Measurements from ENCODE around the gene GRIA1. TPM values are rescaled to one million over a fixed set of nuclear protein-coding genes. Genes with fewer than 3 reads are reported as not detected.
A peak's percentile ranks its signal among the peaks of the same experiment; 100 is the strongest.

Gene GRIA1
- total and polyA plus RNA-seq, 2 of the 13 experiments (the other 11 are each of a cell fraction or from before 2014, with no cell fraction given) = not detected

DNA sequence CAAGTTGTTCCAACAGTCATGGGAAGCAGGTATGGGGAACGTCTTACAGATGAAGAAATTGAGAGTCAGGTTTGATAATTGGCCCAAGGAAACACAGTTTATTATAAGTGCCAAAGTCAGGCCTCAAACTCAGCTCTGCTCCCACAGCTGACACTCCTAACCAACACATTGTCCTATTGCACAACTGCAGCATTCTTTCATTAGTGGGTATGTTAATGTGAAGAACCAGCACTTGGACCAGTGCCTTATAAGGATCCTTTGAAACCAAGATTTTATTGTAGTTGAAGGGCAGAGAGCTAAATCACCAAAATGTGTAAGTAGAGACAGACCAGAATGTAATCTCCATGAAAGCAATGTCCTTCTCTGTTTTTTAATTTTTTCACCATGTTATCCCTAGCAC lies 56.1 kb downstream of the GRIA1 start:
- CTCF ChIA-PET (ENCODE audit: low intra/inter-chr PET ratio, low total read pairs) = no interaction called here
- Histone ChIP-seq H2AFZ (ENCODE audit: low read length) (no peak overlapping the region), H4K20me1 (ENCODE audit: insufficient read depth, low read length) (no peaks in the 10 kb centered on the region), H3K9me3 (ENCODE audit: low read length) (no peaks in the 10 kb centered on the region), H3K9ac (ENCODE audit: insufficient read depth, low read depth, low read length) (no peak overlapping the region), H3K79me2 (ENCODE audit: insufficient read depth, low read length) (no peaks in the 10 kb centered on the region), H3K27ac (ENCODE audit: extremely low read length, insufficient read depth, low read length) (no peak overlapping the region), H3K4me3 (replicated peaks in 1 of 3; ENCODE audit: insufficient read depth in 1 of 3, low read depth in 2 of 3, low read length in 3 of 3) (no peak overlapping the region), H3K27me3 (ENCODE audit: control insufficient read depth in 1 of 2, insufficient read depth in 2 of 2, low read length in 2 of 2) (no peaks in the 10 kb centered on the region), H3K4me1 (ENCODE audit: insufficient read depth, low read length) (no peaks in the 10 kb centered on the region), H3K4me2 (ENCODE audit: low read depth, low read length) (no peak overlapping the region), H3K36me3 (replicated peaks in 1 of 2; ENCODE audit: control insufficient read depth in 1 of 2, insufficient read depth in 2 of 2, low read length in 2 of 2) (no peaks in the 10 kb centered on the region)
- in situ Hi-C loops (cut with HindIII; ENCODE audit: extremely low pct_ligation_motif_present, low pct_unique_long_range_greater_than_20kb) (no loop called here), intact Hi-C loops (cut with micrococcal nuclease; ENCODE audit: unreplicated experiment) (no loop called here)
- BruUV-seq (replicated peaks) = no TSS peak
- POLR2A ChIA-PET = no interaction called here
- ATAC-seq = no peak
- TF ChIP-seq ZNF616 (CRISPR knock-in tag; IDR thresholded peaks at IDR 0.05; ENCODE audit: low read depth) = no peak
- no peak for TF ChIP-seq RNF2 (conservative IDR thresholded peaks at IDR 0.05; ENCODE audit: low read depth)
- TF ChIP-seq AGO1 (IDR thresholded peaks at IDR 0.05; ENCODE audit: low read depth, low read length, poor library complexity, severe bottlenecking) = no peak
- TF ChIP-seq CEBPB (IDR thresholded peaks at IDR 0.05; ENCODE audit: borderline replicate concordance, low read depth, low read length) = 0 out of 2 replicates have a peak, but pooled peaks have one; percentile 33
- TF ChIP-seq, protein P1, sequence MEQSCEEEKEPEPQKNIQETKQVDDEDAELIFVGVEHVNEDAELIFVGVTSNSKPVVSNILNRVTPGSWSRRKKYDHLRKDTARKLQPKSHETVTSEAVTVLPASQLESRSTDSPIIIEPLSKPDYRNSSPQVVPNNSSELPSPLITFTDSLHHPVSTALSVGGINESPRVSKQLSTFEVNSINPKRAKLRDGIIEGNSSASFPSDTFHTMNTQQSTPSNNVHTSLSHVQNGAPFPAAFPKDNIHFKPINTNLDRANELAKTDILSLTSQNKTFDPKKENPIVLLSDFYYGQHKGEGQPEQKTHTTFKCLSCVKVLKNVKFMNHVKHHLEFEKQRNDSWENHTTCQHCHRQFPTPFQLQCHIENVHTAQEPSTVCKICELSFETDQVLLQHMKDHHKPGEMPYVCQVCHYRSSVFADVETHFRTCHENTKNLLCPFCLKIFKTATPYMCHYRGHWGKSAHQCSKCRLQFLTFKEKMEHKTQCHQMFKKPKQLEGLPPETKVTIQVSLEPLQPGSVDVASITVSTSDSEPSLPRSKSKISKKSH (CRISPR knock-in tag; IDR thresholded peaks at IDR 0.05; ENCODE audit: borderline replicate concordance) = no peak
- no peak for FAIRE-seq
- WGBS (ENCODE audit: low lambda C conversion rate) = 0% methylated on average over 1 of the region's 1 CpG
- DNase-seq (ENCODE audit: low spot score) = no peak

DNA sequence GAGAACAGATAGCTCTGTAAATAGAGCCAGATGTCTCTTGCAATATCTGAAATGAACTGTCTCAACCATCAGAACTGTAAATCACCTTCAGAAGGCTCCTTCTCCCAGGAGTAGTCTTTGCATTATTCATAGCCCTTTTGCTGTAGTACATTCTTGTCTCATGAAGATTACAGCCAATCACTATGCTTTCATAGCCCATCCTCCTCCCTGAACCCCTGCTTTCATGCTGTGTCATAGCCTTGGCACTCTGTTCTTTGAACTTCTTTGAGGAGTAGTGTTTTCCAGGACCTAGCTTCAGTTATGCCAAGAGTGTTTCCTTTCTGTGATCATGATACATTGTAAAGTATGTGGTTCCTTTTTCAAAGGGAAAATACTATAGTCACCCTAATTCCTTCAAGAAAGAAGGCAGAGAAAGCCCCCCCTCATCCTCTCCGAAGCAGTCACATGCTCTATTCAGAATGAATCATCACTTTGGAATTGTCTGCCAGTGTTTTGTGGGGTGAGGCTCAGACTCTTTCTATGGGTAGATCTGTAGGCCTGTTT lies 61.1 kb downstream of the GRIA1 start:
- intact Hi-C loops (cut with micrococcal nuclease; ENCODE audit: unreplicated experiment) = no loop called here
- Histone ChIP-seq H3K36me3 (replicated peaks in 1 of 2; ENCODE audit: control insufficient read depth in 1 of 2, insufficient read depth in 2 of 2, low read length in 2 of 2) (no peaks in the 10 kb centered on the region), H3K4me3 (replicated peaks in 1 of 3; ENCODE audit: insufficient read depth in 1 of 3, low read depth in 2 of 3, low read length in 3 of 3) (no peak overlapping the region)

More for the DNA sequence above, 61.1 kb downstream of the GRIA1 start:
- TF ChIP-seq MTA1 (CRISPR knock-in tag; IDR thresholded peaks at IDR 0.05; ENCODE audit: borderline replicate concordance) = no peak
- in situ Hi-C loops (cut with HindIII; ENCODE audit: extremely low pct_ligation_motif_present, low pct_unique_long_range_greater_than_20kb) = no loop called here
- H3K27ac ChIP-seq (ENCODE audit: extremely low read length, insufficient read depth, low read length) = no peak overlapping the region
- H3K79me2 ChIP-seq (ENCODE audit: insufficient read depth, low read length) = no peaks in the 10 kb centered on the region
- H4K20me1 ChIP-seq (ENCODE audit: insufficient read depth, low read length) = no peaks in the 10 kb centered on the region
- ATAC-seq = no peak
- no peaks in the 10 kb centered on the region for H3K27me3 ChIP-seq (ENCODE audit: control insufficient read depth in 1 of 2, insufficient read depth in 2 of 2, low read length in 2 of 2)
- no peaks in the 10 kb centered on the region for H3K4me1 ChIP-seq (ENCODE audit: insufficient read depth, low read length)
- no TSS peak for BruUV-seq (replicated peaks)
- no peak overlapping the region for H3K4me2 ChIP-seq (ENCODE audit: low read depth, low read length)
- DNase-seq (ENCODE audit: low spot score) = no peak
- no peak overlapping the region for H2AFZ ChIP-seq (ENCODE audit: low read length)
- 5% methylated on average over 1 of the region's 1 CpG for WGBS (ENCODE audit: low lambda C conversion rate)
- H3K9me3 ChIP-seq (ENCODE audit: low read length) = no peaks in the 10 kb centered on the region
- FAIRE-seq = no peak
- POLR2A ChIA-PET = no interaction called here
- CTCF ChIA-PET (ENCODE audit: low intra/inter-chr PET ratio, low total read pairs) = no interaction called here
- H3K9ac ChIP-seq (ENCODE audit: insufficient read depth, low read depth, low read length) = no peak overlapping the region
